Brain microvascular endothelial cell (primary cell): ENCODE results near the gene PRXL2C.
"Not testable (repeated sequence)": the region's sequence is repeated elsewhere in the genome, so short reads cannot be mapped to it uniquely, and the experiment has no call there.

Experiments used
- DNase-seq: peaks from one replicate; pipeline ENCODE4 v3.0.0-alpha.2; 2020
- H3K27ac ChIP-seq: fragments of 250-450 bp; sonication (Bioruptor Pico); 2 replicates; pipeline ENCODE4 v1.5.1; 2020; ENCODE audit warnings: mild to moderate bottlenecking, moderate library complexity
- H3K27me3 ChIP-seq: fragments of 250-450 bp; sonication (Bioruptor Pico); replicated peaks from 2 replicates; pipeline ENCODE4 v1.5.1; 2020; ENCODE audit warnings: mild to moderate bottlenecking
- H3K36me3 ChIP-seq: fragments of 250-450 bp; sonication (Bioruptor Pico); replicated peaks from 2 replicates; pipeline ENCODE4 v1.5.1; 2020; ENCODE audit warnings: mild to moderate bottlenecking
- H3K4me3 ChIP-seq: 2 replicates; pipeline ENCODE4 v1.5.1; 2011; ENCODE audit warnings: low read depth, mild to moderate bottlenecking, control low read depth, low read length, moderate library complexity
- in situ Hi-C: cut with HindIII; loops from 2 replicates; pipeline ENCODE4 v1.10.0; 2017; ENCODE audit warnings: low sequenced_read_pairs, low pct_ligation_motif_present
- TF ChIP-seq, protein P1 (sequence below): IDR thresholded peaks from 2 replicates; pipeline ENCODE4 v1.5.1; 2011; ENCODE audit warnings: low read depth, mild to moderate bottlenecking, moderate library complexity, low read length, control low read depth, inconsistent platforms; ENCODE audit errors: missing control alignments

PRXL2C gene, protein sequence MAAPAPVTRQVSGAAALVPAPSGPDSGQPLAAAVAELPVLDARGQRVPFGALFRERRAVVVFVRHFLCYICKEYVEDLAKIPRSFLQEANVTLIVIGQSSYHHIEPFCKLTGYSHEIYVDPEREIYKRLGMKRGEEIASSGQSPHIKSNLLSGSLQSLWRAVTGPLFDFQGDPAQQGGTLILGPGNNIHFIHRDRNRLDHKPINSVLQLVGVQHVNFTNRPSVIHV

DNA sequence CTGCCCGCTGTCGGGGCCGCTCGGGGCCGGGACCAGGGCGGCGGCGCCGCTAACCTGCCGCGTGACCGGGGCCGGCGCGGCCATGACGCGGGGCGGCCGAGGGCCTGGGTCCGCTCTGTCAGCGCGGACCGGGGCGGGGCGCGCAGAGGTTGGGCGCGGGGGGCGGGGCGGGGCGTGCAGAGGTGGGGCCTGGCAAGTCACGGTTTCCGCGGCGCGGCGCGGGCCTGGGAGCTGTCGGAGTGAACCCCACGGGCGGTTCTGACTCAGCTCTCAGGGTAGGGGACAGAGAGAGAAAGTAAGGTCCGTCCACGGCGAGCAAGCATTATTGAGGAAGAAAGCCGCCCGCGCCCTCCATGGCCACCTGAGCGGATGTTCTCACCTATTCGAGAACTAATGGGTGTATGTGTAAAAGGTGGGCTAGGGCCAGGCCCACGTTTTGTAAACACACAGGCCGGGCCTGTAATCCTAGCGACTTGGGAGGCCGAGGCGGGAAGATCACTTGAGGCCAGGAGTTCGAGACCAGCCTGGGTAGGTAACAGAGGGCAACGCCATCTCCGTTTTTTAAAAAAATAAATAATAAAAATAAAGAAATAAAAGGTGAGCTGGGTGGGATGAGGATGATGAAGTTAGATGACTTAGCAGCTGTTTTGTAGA lies at the start of gene PRXL2C:
TSS of gene PRXL2C (minus strand) at position 120 of the 654 bp plus-strand sequence. CDS start at position 84, 36 bp downstream.
- Histone ChIP-seq H3K36me3 (peaks cover 7% of the 10 kb centered on the region), H3K27me3 (no peaks in the 10 kb centered on the region), H3K4me3 (peak within 1 kb of the TSS; percentile 69), H3K27ac (peak within 1 kb of the TSS; percentile 95)
- DNase-seq: peak; percentile 58
- TF ChIP-seq, protein P1, sequence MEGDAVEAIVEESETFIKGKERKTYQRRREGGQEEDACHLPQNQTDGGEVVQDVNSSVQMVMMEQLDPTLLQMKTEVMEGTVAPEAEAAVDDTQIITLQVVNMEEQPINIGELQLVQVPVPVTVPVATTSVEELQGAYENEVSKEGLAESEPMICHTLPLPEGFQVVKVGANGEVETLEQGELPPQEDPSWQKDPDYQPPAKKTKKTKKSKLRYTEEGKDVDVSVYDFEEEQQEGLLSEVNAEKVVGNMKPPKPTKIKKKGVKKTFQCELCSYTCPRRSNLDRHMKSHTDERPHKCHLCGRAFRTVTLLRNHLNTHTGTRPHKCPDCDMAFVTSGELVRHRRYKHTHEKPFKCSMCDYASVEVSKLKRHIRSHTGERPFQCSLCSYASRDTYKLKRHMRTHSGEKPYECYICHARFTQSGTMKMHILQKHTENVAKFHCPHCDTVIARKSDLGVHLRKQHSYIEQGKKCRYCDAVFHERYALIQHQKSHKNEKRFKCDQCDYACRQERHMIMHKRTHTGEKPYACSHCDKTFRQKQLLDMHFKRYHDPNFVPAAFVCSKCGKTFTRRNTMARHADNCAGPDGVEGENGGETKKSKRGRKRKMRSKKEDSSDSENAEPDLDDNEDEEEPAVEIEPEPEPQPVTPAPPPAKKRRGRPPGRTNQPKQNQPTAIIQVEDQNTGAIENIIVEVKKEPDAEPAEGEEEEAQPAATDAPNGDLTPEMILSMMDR: no peak
- in situ Hi-C loops: no loop called here

DNA sequence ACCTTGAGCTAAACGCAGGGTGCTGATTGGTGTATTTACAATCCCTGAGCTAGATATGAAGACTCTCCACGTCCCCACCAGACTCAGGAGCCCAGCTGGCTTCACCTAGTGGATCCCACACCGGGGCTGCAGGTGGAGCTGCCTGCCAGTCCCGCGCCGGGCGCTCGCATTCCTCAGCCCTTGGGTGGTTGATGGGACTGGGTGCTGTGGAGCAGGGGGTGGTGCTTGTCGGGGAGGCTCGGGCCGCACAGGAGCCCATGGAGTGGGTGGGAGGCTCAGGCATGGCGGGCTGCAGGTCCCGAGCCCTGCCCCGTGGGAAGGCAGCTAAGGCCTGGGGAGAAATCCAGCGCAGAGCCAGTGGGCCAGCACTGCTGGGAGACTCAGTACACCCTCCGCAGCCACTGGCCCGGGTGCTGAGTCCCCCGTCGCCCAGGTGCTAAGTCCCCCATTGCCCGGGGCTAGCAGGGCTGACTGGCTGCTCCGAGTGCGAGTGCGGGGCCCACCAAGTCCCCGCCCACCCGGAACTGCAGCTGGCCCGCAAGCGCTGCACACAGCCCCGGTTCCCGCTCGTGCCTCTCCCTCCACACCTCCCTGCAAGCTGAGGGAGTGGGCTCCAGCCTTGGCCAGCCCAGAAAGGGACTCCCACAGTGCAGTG lies 45.7 kb upstream of the PRXL2C start:
- H3K27me3 ChIP-seq, in situ Hi-C loops, H3K27ac ChIP-seq, H3K36me3 ChIP-seq, DNase-seq, H3K4me3 ChIP-seq: not testable (repeated sequence)

DNA sequence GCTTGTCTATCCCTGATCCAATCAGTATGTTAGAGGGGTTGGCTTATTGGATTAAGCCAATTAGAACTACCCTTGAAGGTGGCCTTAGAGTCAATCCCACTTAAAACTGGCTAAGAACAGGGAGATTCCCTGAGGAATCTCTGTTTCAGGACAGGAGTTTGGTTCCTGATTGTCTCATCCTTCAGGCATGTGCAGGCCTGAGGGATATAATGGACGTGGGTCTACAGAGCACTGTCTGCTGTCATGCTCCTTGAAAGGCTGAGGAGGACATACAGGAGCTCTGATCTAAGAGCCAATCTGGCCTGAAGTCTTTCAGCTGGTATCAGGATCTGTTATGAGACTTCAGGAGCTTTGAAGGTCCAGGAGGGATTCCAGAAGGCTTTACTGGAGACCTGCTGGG lies 36.2 kb upstream of the PRXL2C start:
- Histone ChIP-seq H3K27me3 (no peaks in the 10 kb centered on the region), H3K27ac (no peak overlapping the region), H3K4me3 (no peak overlapping the region), H3K36me3 (no peaks in the 10 kb centered on the region)
- in situ Hi-C loops: no loop called here
- DNase-seq: no peak
- TF ChIP-seq, protein P1: no peak

DNA sequence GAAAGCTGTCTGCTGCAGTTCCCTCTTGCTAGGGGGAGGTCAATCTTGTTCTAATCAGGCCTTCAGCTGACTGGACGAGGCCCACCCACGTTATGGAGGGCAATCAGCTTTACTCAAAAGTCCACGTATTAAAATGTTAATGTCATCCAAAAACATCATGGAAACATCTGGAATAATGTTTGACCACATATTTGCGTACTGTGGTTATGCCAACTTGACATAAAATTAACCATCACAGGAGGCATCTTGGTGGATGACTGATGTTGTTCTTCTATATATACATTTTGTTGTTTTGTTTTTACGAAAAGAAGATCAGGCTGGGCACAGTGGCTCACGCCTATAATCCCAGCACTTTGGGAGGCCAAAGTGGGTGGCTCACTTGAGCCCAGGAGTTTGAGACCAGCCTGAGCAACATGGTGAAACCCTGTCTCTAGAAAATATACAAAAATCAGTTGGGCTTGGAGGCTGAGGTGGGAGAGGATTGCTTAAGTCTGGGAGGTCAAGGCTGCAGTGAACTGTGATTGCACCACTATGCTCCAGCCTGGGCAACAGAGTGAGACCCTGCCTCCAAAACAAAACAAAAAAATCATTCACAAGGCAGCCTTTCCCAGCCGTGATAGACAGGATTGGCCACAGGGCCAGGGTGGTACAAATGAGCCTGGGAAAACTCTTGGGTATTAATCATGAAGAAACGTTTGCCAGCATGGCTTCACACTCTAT lies 33.8 kb upstream of the PRXL2C start:
- in situ Hi-C loops: no loop called here

DNA sequence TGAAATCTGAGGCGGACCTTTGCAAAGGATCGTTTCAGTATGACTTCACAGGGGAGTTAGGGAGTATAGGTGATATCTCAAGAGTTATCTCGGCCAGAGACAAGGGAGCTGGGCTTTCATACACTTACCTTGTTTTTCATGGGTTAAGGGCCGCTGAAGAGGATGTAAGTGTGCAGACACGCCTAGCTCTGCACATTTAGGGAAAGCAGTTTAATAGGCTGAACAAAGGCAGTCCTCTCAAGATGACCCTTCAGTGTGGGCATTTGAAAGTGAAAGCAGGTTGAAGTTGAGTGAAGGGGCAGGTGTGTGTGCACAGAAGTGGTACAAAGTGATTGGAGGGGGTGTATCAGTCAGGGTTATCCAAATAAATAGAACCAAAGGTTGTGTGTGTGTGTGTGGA lies 33.1 kb upstream of the PRXL2C start:
- in situ Hi-C loops: no loop called here
- Histone ChIP-seq H3K27ac (no peak overlapping the region), H3K4me3 (no peak overlapping the region), H3K36me3 (no peaks in the 10 kb centered on the region), H3K27me3 (no peaks in the 10 kb centered on the region)
- TF ChIP-seq, protein P1: no peak
- no peak for DNase-seq

More for the DNA sequence above, 33.8 kb upstream of the PRXL2C start:
- Histone ChIP-seq H3K27me3 (no peaks in the 10 kb centered on the region), H3K36me3 (no peaks in the 10 kb centered on the region), H3K27ac (no peak overlapping the region), H3K4me3 (no peak overlapping the region)
- DNase-seq: no peak
- TF ChIP-seq, protein P1: no peak
